NCI-H2227 treated with DMSO at 0.1 percent for 48 hours (cell line): ENCODE measurements around the gene HMGCL.
"Not testable (repeated sequence)": the region's sequence is repeated elsewhere in the genome, so short reads cannot be mapped to it uniquely, and the experiment has no call there.

Experiments
- DNase-seq: peaks from one replicate; lab custom pipeline; 2025; lab: John Stamatoyannopoulos, UW

The HMGCL gene

DNA sequence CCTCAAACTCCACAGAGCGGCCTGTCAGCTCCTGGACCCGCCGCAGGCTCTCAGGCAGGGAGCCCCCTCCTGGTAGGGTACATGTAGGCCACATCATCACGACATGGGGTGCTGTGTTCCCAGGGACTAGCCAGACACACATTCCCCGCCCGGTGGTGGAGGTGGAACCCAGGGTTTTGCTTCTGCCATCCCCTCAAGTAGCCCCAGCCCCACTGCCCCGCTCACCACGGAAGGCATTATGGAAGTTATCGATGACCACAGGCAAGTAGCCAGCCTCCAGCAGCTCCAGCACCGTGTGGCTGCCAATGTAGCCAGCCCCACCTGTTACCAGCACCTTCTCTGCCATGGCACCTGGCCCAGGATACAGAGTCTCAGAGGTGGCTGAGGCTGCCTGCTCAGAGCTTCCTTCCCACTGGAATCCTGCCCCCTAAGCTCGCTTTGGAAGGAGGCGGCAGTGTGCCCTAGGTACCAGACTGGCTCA lies 26.5 kb downstream of the HMGCL start:
- DNase-seq, result no peak

DNA sequence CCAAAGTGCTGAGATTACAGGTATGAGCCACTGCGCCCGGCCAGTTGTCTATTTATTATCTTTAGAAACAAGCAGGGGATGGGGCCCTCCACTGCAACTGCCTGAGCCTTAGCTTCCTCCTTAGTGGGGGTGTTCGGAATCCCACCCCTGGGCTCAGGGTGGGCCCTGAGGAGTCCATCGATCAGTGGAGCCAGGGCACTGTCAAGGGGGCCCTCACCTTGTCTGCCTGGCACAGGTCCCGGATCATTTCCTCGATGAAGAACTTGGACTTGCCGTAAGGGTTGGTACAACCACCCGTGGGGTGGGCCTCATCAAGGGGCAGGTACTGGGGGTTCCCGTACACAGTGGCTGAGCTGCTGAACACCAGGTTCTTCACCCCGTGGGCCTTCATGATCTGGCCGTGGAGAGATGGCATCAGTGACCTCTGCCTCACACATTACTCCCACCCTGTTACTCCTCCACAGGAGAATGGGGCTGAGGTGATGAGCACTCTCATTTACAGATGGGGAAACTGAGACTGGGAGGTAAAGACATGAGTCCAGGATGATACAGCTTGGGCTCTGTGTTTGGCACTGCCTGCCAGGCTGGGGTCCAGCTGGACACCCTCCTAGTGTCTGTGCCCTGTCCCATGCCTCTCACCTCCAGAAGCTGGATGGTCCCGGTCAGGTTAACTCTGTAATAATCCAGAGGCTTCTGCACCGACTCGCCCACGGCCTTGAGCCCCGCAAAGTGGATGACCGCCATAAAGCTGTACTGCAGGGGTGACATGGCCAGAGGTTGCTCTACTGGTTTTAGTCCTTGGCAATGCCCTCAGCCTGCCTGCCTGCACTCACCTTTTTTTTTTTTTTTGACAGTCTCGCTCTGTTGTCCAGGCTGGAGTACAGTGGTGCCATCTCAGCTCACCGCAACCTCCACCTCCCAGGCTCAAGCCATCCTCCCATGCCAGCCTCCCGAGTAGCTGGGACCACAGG lies 27.5 kb downstream of the HMGCL start:
- DNase-seq, result no peak

DNA sequence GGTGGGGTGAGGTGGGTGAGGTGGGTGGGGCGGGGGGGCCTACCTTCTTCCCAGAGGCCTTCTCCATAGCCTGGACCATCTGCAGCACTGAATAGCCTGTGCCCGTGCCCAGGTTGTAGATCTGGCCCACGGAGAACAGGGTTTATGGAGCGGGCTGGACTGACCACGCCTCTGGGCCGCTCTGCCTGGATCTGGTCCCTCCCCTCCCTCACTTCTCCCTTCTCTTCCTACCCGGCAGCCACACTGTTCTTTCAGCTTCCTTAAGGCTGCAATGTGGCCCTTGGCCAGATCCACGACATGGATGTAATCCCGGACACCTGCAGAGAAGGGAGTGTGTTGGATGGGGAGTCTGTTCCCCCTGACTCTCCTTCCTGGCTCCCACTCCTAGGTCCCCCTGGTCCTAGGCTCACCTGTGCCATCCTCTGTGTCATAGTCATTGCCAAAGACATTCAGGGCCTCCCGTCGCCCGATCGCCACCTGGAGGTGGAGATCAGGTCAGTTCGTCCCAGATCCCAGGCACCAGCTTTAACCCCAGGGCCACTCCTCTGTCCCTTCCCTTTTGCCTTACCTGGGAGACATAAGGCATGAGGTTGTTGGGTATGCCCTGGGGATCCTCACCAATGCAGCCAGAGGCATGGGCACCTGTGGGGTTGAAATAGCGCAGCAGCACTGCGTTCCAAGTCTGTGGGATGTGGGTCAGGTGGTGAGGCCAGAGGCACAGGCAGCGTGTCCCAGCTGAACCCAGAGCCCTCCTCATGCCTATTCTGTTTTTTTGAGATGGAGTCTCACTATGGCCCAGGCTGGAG lies 28.6 kb downstream of the HMGCL start:
- DNase-seq, result no peak

DNA sequence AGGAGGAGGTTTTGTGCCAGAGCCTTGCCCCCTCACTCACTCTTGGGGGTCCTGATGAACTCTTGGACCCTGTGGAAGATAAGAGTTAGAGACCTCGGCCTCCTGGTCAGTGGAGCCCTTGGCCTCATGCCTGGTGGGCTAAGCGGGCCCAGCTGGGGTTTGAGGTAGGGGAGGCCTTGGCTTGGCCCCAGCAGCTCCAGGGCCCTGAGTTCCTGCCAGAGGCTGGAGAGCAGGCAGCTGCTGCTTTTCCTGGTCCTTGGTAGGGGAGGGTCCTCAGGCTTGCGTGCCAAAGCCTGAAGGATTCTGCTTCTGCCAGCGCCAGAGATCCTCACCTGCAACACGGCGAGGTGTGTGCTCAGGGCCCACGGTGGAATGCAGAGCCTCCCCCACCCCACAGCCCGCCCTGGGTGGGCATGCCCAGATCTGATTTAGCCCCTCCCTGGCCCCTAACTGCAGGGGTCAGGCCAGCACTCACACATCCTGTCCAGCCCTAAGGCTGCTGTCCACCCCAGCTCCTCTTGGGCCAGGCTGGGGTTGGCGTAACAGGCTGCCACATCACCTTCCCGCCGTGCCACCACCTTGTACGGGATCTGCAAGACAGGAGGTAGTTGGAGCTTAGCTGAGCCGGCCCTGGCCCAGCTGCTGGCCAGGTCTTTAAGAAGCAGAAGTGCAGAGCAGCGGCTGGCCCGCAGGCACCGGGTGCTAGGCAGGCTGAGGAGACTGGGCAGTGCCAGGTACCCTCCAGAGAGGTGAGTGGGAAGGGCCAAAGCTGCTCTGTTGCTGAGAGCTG lies 29.4 kb downstream of the HMGCL start:
- DNase-seq, result no peak

DNA sequence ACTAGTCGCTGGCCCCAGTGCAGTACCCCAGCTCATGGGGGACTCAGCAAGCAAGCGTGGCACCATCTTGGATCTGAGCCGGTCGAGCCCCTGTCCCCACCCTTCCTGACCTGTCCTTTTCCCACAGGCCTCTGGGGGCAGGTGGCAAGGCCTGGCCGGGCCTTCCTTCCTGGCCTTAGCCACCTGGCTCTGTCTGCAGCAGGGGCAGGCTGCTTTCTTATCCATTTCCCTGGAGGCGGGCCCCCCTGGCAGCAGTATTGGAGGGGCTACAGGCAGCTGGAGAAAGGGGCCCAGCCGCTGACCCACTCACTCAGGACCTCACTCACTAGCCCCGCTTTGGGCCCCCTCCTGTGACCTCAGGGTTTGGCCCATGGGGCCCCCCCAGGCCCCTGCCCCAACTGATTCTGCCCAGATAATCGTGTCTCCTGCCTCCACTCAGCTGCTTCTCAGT lies 30.5 kb downstream of the HMGCL start:
- DNase-seq, result not testable (repeated sequence)

GRCh38 chr1:23793861-23794731 lies 31.1 kb downstream of the HMGCL start:
- no peak for DNase-seq

DNA sequence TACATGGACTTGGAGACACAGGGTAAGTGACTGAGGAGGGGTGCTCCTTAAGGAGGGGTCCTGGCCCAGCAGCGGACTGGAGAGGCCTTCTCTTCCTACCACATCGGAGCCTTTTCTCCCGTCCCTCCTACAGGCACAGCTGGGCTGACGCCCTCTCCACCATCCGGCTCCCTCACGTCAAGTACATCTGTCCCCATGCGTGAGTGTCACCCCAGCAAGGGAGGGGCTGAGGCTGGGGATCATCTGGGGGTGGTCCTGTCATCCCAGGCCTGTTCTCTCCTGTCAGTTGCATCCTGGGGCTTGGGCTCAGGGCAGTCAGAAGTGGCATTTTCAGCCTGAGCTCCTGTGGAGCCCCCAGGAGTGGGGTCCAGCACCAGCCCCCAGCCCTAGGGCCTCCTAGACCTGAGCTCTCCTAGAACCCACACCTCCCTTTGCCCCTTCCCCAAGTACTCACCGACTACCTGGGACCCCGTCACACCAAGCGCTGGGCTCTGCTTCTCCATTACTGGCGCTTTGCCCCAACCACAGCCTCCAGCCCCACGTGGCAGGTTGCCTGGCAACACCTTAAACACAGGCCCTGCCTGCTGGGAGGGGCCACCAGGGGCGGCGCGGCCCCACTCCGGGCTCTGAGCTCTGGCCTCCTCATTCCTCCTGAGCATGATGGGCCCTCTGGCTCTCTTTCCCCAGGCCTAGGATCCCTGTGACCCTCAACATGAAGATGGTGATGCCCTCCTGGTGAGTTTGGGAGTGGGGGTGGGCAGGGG lies 32.0 kb downstream of the HMGCL start:
- DNase-seq, result peak; percentile 65

GRCh38 chr1:23792151-23792945 lies 32.9 kb downstream of the HMGCL start:
- DNase-seq, result no peak

GRCh38 chr1:23791516-23792047 lies 33.6 kb downstream of the HMGCL start:
- DNase-seq, result peak; percentile 12

DNA sequence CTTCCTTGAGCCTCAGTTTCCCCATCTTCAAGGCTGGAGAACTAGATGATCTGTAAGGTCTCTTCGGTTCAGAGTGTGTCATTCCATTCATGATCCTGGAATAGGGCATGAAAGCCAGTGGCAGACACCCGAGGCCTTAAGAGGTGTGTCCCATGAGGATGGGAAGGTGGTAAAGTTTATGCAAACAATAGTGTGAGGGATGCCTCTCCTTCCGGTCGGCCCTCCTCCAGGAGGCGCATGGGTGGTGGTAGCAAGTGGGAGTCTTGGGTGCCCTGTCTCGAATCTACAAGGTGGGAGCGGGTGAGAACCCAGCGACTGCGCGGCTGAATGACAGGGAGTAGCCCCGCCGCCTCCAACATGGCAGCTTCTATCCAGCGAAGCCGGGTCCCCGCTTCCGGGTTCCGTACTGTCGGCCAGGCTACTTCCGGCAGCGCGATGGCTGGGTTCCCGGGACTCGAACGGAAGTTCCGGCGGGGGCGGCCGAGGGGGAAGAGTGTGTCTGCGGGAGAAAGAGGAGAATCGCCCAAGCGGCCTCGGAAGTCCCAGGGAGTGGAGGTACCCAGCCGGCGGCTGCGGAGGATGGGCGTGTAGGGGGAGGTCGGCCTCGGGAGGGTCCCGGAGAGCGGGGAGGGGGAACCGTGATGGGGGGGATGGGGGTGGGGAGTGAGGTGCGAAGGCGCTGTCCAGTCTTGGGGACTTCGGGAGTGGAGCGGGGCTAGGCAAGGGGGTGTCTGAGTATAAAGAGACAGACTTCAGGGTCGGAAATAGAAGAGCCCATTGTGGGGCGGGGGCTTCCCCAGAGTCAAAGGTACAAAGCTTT lies 34.3 kb downstream of the HMGCL start, which contains the start of gene LYPLA2:
TSS of gene LYPLA2 (plus strand) at position 450 of the 820 bp plus-strand sequence. CDS start 1,538 bp downstream, outside the sequence.
- DNase-seq, result peak; percentile 90

- DNase-seq, result no peak
Measured at GRCh38 chr1:23788695-23789094, 36.5 kb downstream of the HMGCL start.

GRCh38 chr1:23787701-23788100 lies 37.5 kb downstream of the HMGCL start:
- no peak for DNase-seq

- DNase-seq, result no peak
Measured at GRCh38 chr1:23784846-23785245, 40.4 kb downstream of the HMGCL start.

DNA sequence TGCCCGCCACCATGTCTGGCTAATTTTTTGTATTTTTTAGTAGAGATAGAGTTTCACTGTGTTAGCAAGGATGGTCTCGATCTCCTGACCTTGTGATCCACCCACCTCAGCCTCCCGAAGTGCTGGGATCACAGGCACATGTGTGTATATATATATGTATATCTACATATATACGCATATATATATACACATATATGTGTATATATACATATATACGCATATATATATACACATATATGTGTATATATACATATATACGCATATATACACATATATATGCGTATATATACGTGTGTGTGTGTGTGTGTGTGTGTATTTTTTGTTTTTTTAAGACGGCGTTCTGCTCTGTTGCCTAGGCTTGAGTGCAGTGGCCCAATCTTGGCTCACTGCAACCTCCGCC lies 42.1 kb downstream of the HMGCL start:
- DNase-seq, result not testable (repeated sequence)

DNA sequence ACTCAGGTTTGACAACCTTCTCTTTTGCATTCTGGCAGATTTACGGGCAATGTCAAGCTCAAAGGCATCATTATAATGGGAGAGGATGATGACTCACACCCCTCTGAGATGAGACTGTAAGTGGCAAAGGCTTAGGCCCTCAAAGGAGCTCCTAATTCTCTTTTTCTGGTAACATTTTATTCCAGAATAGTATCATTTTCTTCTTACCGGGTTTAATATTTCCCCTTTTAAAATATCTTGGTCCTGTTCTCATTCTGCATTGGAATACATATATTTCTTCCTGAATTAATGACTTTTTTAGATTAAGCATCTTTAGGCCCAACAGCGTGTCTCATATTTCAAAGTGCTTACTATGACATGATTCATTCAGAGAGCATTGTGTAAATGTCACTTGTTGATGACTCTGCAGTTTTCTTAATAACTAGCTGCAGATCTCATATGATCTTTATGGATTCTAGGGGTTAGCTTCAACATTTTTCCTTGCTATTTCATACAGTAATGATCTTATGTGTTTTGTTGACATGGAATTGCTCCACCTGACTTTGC lies 45.3 kb downstream of the HMGCL start:
- no peak for DNase-seq

- DNase-seq, result peak; percentile 87
Measured at GRCh38 chr1:23777979-23778814, 47.0 kb downstream of the HMGCL start, which contains the start of gene PITHD1. Gene PITHD1, plus strand, starts transcription at chr1:23778418. Its CDS starts 98 bp downstream, at chr1:23778516.

GRCh38 chr1:23776217-23776616 lies 49.0 kb downstream of the HMGCL start:
- DNase-seq, result no peak
